GM18870 (cell line): ENCODE results near the gene SSTR1.

Experiments used
- ATAC-seq: cut with Tn5 transposase; IDR thresholded peaks from one replicate; pipeline ENCODE4 v1.9.1; 2021; ENCODE audit warnings: moderate library complexity; ENCODE audit not compliant: unreplicated experiment

Gene SSTR1

GRCh38 chr14:38233218-38233617 is 25.5 kb downstream of the SSTR1 start:
- ATAC-seq: no peak

GRCh38 chr14:38238332-38238731 is 30.6 kb downstream of the SSTR1 start:
- no peak for ATAC-seq

GRCh38 chr14:38238878-38239277 is 31.2 kb downstream of the SSTR1 start:
- ATAC-seq: no peak

- ATAC-seq: no peak
These were observed 36.1 kb downstream of the SSTR1 start for GRCh38 chr14:38243696-38244240.

GRCh38 chr14:38248321-38249028 is 40.8 kb downstream of the SSTR1 start:
- no peak for ATAC-seq

GRCh38 chr14:38250331-38250730 is 42.6 kb downstream of the SSTR1 start:
- ATAC-seq: no peak

- ATAC-seq: no peak
These were observed 44.5 kb downstream of the SSTR1 start for GRCh38 chr14:38252066-38252710.

GRCh38 chr14:38253676-38254075 is 46.0 kb downstream of the SSTR1 start:
- ATAC-seq: no peak

- no peak for ATAC-seq
These were observed 47.1 kb downstream of the SSTR1 start for GRCh38 chr14:38254571-38255407.

- ATAC-seq: no peak
These were observed 47.6 kb downstream of the SSTR1 start for GRCh38 chr14:38255408-38255672.

GRCh38 chr14:38255673-38256532 is 48.2 kb downstream of the SSTR1 start, which contains the start of gene CLEC14A:
TSS of gene CLEC14A (minus strand) at chr14:38256093. CDS start at chr14:38256022, 71 bp downstream.
- ATAC-seq: no peak

- no peak for ATAC-seq
These were observed 48.8 kb downstream of the SSTR1 start for GRCh38 chr14:38256533-38256840.

- no peak for ATAC-seq
These were observed 49.8 kb downstream of the SSTR1 start for GRCh38 chr14:38257507-38257906.

GRCh38 chr14:38261620-38262019 is 53.9 kb downstream of the SSTR1 start:
- no peak for ATAC-seq
